Endothelial cell of umbilical vein (primary cell): ENCODE results near the gene MEGF11. TPM values are rescaled to one million over a fixed set of nuclear protein-coding genes. Genes with fewer than 3 reads are reported as not detected.

ENCODE experiments used
- BruUV-seq: library from RNA; stranded (reverse); fragments of 400-500 nt; replicated peaks from 2 replicates; lab custom pipeline; 2021; lab: Mats Ljungman, UMichigan
- CTCF ChIA-PET: fragments of 300-600, 350-600 bp; sonication (Branson Sonifier 250); formaldehyde crosslinking; loops from one replicate; lab custom pipeline; 2021; ENCODE audit warnings: antibody characterized with exemption, inconsistent platforms; lab: Charles Lee
- POLR2A ChIA-PET: fragments of 300-600, 350-600 bp; sonication (Branson Sonifier 250); formaldehyde crosslinking; loops from one replicate; lab custom pipeline; 2021; ENCODE audit warnings: antibody characterized with exemption, inconsistent platforms; lab: Charles Lee
- DNase-seq: peaks from one replicate; pipeline ENCODE4 v3.0.0-alpha.2; 2011; ENCODE audit warnings: low read depth, low spot score
- FAIRE-seq: peaks from 2 replicates; lab custom pipeline; 2011; peaks lifted over from hg19 to GRCh38; lab: Jason Lieb, UNC
- H2AFZ ChIP-seq: 2 replicates; pipeline ENCODE4 v1.6.0; 2012; ENCODE audit warnings: low read depth, low read length, control low read depth, inconsistent platforms
- H3K27ac ChIP-seq: 2 replicates; pipeline ENCODE4 v1.5.1; 2011; ENCODE audit warnings: low read depth, mild to moderate bottlenecking, control low read depth, low read length, moderate library complexity; ENCODE audit not compliant: insufficient read depth
- H3K27me3 ChIP-seq, 2 experiments: 2 replicates each; pipeline versions ENCODE4 v1.6.0 to v1.6.1; 2011; ENCODE audit warnings: low read length in 2 of 2, mixed read lengths in 1 of 2; ENCODE audit not compliant: control insufficient read depth in 2 of 2, insufficient read depth in 2 of 2
- H3K36me3 ChIP-seq, 2 experiments: 2 replicates in 1 of 2; 3 replicates in 1 of 2; pipeline ENCODE4 v1.5.1; 2011; ENCODE audit warnings: low read length in 2 of 2, mild to moderate bottlenecking in 1 of 2, moderate library complexity in 1 of 2; ENCODE audit not compliant: control insufficient read depth in 2 of 2, insufficient read depth in 2 of 2; ENCODE audit errors: extremely low read depth in 1 of 2
- H3K4me1 ChIP-seq: 3 replicates; pipeline ENCODE4 v1.5.1; 2011; ENCODE audit warnings: mild to moderate bottlenecking, low read length; ENCODE audit not compliant: control insufficient read depth, insufficient read depth; ENCODE audit errors: extremely low read depth
- H3K4me2 ChIP-seq: 2 replicates; pipeline ENCODE4 v1.6.1; 2011; ENCODE audit warnings: low read length, control low read depth, mixed read lengths; ENCODE audit not compliant: insufficient read depth
- H3K4me3 ChIP-seq, 3 experiments: fragments of 200-600 bp in 1 of 3; sonication (generic), shearing (Covaris generic) in 1 of 3; replicated peaks in 1 of 3; 2 replicates each; pipeline ENCODE4 v1.5.1; 2011 to 2016; ENCODE audit warnings: control low read depth in 3 of 3, low read length in 3 of 3, mild to moderate bottlenecking in 2 of 3, inconsistent platforms in 1 of 3, low read depth in 1 of 3, moderate library complexity in 1 of 3; ENCODE audit not compliant: insufficient read depth in 1 of 3
- H3K79me2 ChIP-seq: 2 replicates; pipeline ENCODE4 v1.6.0; 2012; ENCODE audit warnings: low read length, inconsistent platforms; ENCODE audit not compliant: control insufficient read depth, insufficient read depth
- H3K9ac ChIP-seq: replicated peaks from 2 replicates; pipeline ENCODE3; 2011; ENCODE audit warnings: low read length, control low read depth; ENCODE audit not compliant: insufficient read depth; ENCODE audit errors: extremely low read depth
- H3K9me1 ChIP-seq: replicated peaks from 3 replicates; pipeline ENCODE4 v1.6.0; 2011; ENCODE audit warnings: mild to moderate bottlenecking, low read length; ENCODE audit not compliant: control insufficient read depth, insufficient read depth; ENCODE audit errors: extremely low read depth
- H3K9me3 ChIP-seq: replicated peaks from 2 replicates; pipeline ENCODE4 v1.5.1; 2012; ENCODE audit warnings: low read length, inconsistent platforms; ENCODE audit not compliant: control insufficient read depth, insufficient read depth
- H4K20me1 ChIP-seq: replicated peaks from 2 replicates; pipeline ENCODE3; 2011; ENCODE audit warnings: mild to moderate bottlenecking, low read length; ENCODE audit not compliant: control insufficient read depth, insufficient read depth; ENCODE audit errors: extremely low read depth
- EZH2 ChIP-seq: IDR thresholded peaks from 2 replicates; pipeline ENCODE4 v1.6.1; 2012; ENCODE audit warnings: borderline replicate concordance, low read depth, mild to moderate bottlenecking, moderate library complexity, low read length, inconsistent platforms; ENCODE audit not compliant: severe bottlenecking
- FOS ChIP-seq: IDR thresholded peaks from 2 replicates; pipeline ENCODE4 v1.6.1; 2011; ENCODE audit warnings: mild to moderate bottlenecking, low read length, moderate library complexity, borderline replicate concordance; ENCODE audit not compliant: insufficient read depth
- GATA2 ChIP-seq: IDR thresholded peaks from 2 replicates; pipeline ENCODE4 v1.7.0; 2011; ENCODE audit warnings: low read depth, mild to moderate bottlenecking, moderate library complexity, mixed read lengths, low read length; ENCODE audit not compliant: insufficient read length, insufficient read depth
- JUN ChIP-seq: IDR thresholded peaks from 2 replicates; pipeline ENCODE4 v1.6.1; 2011; ENCODE audit warnings: borderline replicate concordance, low read depth; ENCODE audit not compliant: insufficient read length, insufficient read depth
- MYC ChIP-seq: IDR thresholded peaks from one replicate; pipeline ENCODE4 v1.6.1; 2011; ENCODE audit warnings: mild to moderate bottlenecking, low read depth, low read length
- POLR2A ChIP-seq: IDR thresholded peaks from 2 replicates; pipeline ENCODE4 v1.6.1; 2012; ENCODE audit warnings: low read depth, mild to moderate bottlenecking, control low read depth, low read length
- POLR2AphosphoS5 ChIP-seq: IDR thresholded peaks from 2 replicates; pipeline ENCODE4 v1.6.1; 2012; ENCODE audit warnings: low read depth, mild to moderate bottlenecking, control low read depth, low read length, moderate library complexity; ENCODE audit not compliant: insufficient read depth
- dilution Hi-C: fragments of 300-500 bp; cut with MboI; formaldehyde crosslinking; loops from one replicate; pipeline ENCODE4 v1.15.0; 2019; ENCODE audit warnings: low sequenced_read_pairs; ENCODE audit not compliant: extremely low pct_ligation_motif_present
- intact Hi-C: fragments of 100-400 bp; cut with micrococcal nuclease; formaldehyde crosslinking; loops from one replicate; pipeline ENCODE4 v1.10.0; 2022
- polyA plus RNA-seq, 4 experiments: library from polyadenylated mRNA; depleted of rRNA in 3 of 4; stranded (reverse) in 3 of 4; unstranded in 1 of 4; fragments of >200 nt; gene quantifications; 2 replicates each; pipeline versions ENCODE4 v1.2.1 to v1.2.3, GENCODE V29; 2011 to 2012; ENCODE audit warnings: missing spikeins in 1 of 4
- total RNA-seq: library from RNA; stranded (reverse); gene quantifications from 2 replicates; pipeline ENCODE4 v1.2.3, GENCODE V29; 2021
- TF ChIP-seq, protein P1 (sequence below), 2 donors: IDR thresholded peaks; 1 replicate in 1 of 2; 2 replicates in 1 of 2; pipeline ENCODE4 v1.5.1; 2011; ENCODE audit warnings: low read length in 2 of 2, mild to moderate bottlenecking in 2 of 2, moderate library complexity in 2 of 2, control low read depth in 1 of 2, inconsistent platforms in 1 of 2, low read depth in 1 of 2; ENCODE audit not compliant: insufficient read depth in 1 of 2; ENCODE audit errors: extremely low read depth in 1 of 2
- TF ChIP-seq, protein P2 (sequence below): IDR thresholded peaks from 2 replicates; pipeline ENCODE4 v1.6.1; 2011; ENCODE audit not compliant: insufficient read depth, insufficient read length

The MEGF11 gene
- total and polyA plus RNA-seq, 2 donors (not counting 3 experiments of a cell fraction or from before 2014, with no cell fraction given), result not detected

DNA sequence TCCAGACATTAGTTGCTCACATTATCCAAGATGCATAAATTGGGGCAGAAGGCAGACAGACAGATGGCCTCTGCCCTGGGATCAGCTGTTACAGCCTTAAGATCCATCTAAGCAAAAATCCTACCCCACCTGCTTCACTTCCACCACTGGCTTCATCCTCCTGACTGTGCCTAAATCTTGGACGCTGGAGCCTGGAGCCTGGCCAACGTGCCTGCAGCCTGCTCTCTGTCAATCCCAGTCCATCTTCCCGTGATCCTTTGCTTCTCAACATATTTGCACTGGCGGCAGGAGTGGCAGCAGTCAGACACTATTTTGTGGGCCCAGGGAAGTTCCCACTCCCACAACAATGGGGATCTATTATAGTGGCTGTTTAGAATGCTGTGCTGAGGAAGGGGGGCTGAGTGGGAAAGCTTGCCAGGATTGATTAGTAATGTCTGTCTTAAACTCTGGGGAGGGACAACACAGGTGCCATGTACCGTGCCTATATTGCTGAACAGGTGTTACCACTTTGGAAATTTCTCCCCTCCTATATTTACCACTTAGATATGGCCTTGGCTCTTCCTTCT is 121.2 kb downstream of the MEGF11 start:
- CTCF ChIA-PET, result no interaction called here
- Histone ChIP-seq H3K27me3 (peaks cover 0 to 4% of the 10 kb centered on the region in 2 experiments), H3K4me3 (no peak overlapping the region), H3K79me2 (no peaks in the 10 kb centered on the region), H4K20me1 (no peaks in the 10 kb centered on the region), H3K9me1 (no peaks in the 10 kb centered on the region), H3K36me3 (no peaks in the 10 kb centered on the region), H3K27ac (no peak overlapping the region), H3K9ac (no peak overlapping the region), H3K4me1 (no peaks in the 10 kb centered on the region), H3K9me3 (no peaks in the 10 kb centered on the region), H3K4me2 (no peak overlapping the region), H2AFZ (no peak overlapping the region)
- no peak for TF ChIP-seq MYC
- TF ChIP-seq JUN, result no peak
- no peak for TF ChIP-seq FOS
- TF ChIP-seq EZH2, result no peak
- no peak for TF ChIP-seq GATA2
- no peak for TF ChIP-seq POLR2AphosphoS5
- TF ChIP-seq, protein P1, sequence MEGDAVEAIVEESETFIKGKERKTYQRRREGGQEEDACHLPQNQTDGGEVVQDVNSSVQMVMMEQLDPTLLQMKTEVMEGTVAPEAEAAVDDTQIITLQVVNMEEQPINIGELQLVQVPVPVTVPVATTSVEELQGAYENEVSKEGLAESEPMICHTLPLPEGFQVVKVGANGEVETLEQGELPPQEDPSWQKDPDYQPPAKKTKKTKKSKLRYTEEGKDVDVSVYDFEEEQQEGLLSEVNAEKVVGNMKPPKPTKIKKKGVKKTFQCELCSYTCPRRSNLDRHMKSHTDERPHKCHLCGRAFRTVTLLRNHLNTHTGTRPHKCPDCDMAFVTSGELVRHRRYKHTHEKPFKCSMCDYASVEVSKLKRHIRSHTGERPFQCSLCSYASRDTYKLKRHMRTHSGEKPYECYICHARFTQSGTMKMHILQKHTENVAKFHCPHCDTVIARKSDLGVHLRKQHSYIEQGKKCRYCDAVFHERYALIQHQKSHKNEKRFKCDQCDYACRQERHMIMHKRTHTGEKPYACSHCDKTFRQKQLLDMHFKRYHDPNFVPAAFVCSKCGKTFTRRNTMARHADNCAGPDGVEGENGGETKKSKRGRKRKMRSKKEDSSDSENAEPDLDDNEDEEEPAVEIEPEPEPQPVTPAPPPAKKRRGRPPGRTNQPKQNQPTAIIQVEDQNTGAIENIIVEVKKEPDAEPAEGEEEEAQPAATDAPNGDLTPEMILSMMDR (IDR thresholded peaks at IDR 0.05; ENCODE audit: extremely low read depth in 1 of 2, insufficient read depth in 1 of 2, low read depth in 1 of 2, low read length in 2 of 2), result no peak
- TF ChIP-seq POLR2A, result no peak
- TF ChIP-seq, protein P2, sequence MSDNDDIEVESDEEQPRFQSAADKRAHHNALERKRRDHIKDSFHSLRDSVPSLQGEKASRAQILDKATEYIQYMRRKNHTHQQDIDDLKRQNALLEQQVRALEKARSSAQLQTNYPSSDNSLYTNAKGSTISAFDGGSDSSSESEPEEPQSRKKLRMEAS, result no peak
- BruUV-seq, result no TSS peak
- dilution Hi-C loops (no loop called here), intact Hi-C loops (no loop called here)
- FAIRE-seq (no peak), DNase-seq (no peak)
- POLR2A ChIA-PET, result no interaction called here
